COLO668 (cell line): ENCODE measurements around the gene ANO4.

ENCODE experiments used
- DNase-seq: peaks from one replicate; lab custom pipeline; 2025; ENCODE audit not compliant: unreplicated experiment; lab: John Stamatoyannopoulos, UW

The ANO4 gene

DNA sequence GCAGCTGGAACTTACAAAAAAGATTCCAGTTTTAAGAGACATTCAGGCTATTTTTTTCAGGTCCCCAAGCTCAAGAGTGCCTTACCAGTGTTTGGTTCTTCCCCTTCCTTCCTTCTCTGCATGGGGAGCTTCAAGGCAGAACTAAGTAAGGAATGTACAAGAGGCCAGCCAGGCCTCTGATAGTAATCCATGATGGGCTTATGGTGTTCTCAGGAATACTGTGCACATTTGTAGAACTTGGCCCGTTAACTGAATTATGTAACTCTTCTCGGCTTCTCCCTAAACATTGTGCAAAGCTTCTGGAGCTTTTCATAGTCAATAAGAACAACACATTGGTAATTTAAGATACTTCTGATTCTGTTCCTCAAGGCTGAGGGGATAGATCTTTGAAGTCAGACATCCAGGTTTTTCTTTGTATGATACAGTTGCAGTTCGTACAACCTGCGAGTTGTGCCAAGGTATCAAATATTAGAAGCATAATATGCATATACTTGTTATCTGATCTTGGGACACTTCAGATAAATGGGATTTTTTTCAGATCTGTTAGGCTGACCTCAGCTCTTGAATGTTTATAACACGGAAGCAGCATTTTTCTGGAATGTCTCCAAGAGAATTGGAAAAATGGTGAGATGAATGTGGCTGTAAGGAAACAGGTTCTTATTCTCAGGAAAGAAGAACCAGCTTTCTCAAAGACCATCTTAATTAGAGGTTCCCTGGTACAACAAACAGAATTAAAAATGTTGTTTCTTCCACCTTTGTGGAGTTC, 148.6 kb downstream of the ANO4 start:
- no peak for DNase-seq

DNA sequence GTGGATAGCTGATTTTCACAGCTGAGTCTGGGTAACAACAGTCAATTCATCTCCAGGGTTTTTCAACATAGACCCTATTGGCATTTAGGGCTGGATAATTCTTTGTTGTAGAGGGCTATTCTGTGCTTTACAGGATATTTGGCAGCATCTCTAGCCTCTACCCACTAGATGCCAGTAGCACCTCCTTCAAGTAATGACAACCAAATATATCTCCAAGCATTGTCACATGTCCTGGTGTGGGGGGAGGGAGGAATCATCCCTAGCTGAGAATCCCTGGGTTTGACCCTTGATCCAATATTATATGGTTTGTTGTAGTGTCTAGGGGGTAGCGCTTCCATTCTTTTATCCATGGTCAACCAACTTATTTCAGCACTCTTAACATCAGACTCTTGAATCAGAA, 157.2 kb downstream of the ANO4 start:
- DNase-seq, result no peak

DNA sequence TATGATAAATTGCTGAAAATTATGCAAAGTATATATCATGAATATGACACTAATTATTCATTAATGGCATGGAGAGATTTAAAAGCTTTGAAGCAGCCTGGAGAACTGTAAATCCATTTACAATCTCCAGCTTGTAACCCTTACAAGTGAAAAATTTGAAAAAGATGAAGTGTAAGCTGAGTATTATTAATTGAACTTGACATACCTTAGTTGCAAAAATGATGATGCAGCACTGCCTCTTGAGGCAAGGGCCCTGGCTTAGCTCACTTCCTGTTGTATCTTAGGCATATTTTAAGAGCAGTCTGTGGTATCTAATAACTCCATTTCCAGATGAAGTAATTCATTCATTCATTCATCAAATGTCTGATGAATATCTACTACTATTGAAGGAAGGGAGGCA, 158.6 kb downstream of the ANO4 start:
- no peak for DNase-seq

GRCh38 chr12:100953677-100954076, 159.1 kb downstream of the ANO4 start:
- no peak for DNase-seq

GRCh38 chr12:100954118-100954517, 159.5 kb downstream of the ANO4 start:
- DNase-seq, result no peak

DNA sequence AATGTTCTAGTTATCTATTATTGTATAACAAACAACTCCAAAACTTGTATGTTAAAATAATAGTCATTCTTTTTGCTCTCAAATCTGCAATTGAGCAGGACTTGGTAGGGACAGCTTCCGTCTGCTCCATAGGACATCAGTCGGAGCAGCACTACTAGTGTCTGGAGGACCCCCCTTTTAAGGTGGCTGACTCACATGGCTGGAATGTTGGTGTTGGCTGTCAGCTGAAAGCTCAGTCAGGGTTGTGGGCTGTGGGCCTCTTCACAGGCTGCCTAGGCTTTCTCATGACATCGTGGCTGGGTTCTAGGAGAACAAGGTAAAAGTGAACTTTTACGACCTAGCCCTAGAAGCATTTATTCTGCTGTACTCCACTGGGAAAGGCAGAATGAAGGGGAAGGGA, 160.6 kb downstream of the ANO4 start:
- no peak for DNase-seq

DNA sequence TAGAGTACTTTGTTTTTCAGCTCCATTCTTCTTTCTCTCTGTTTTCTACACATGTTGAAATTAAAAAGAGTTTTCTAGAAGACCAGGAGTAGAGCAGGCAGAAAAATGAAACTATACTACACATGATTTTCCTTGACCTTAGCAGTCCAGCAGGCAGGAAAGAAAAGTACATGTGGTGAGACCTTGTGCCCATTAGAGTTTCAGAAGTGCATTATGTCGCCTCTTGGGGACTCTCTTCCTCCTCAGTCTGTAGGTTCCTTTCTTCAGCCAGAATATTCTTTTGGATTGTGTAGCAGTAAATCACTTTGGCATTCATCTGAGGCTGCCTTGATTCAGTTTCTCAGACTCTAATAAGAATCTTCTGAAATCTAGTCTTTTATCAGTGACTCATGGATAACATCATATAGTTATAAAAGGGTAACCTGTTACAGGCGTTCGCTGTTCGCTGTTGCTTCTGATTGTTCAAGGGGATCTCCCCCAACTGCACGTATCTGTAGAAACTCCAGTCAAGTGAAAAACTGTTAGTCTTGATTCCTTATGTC, 161.8 kb downstream of the ANO4 start:
- no peak for DNase-seq

DNA sequence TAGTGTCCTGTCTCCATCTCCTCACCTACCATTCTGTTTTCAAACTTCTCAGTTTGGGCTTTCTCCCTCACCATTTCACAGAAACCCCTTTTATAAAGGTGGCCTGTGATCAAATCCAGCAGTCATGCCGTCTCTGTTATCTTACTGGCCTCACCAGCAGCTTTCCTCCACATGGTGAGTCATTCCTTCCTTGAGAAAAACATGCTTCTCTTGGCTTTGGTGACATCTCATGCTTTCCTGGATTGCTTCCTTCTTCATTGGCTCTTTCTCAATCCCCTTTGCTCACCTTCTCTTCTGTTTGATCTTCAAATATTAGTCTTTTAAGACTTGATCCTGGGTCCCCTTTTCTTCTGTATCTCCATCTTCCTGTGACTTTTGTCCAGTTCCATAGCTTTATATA, 164.9 kb downstream of the ANO4 start:
- DNase-seq, result no peak

DNA sequence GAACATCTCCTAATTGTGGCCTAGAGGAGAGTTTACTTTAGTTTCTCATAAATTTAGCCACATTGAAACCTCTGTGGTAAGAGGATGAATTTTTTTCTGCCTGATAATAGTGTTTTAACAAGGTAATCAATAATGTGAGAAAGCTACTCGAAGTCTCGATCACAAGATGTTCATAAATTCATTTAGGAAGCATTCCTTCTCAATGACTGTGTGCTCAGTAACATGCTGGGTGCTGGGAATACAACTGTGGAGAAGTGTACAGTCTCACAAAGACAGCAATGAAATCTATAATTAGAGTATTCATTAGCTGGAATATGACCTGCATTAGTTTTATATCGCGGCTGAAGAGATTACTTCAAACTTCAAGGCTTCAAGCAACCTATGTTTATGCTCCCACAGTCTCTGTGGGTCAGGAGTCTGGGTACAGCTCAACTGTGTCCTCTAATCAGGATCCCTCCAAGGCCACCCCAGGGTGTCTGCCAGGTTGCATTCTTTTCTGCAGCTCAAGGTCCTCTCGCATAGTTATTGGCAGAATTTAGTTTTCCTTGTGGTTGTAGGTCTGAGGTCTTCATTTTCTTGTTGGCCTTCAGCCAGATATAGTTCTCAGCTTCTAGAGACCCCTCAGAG, 167.6 kb downstream of the ANO4 start:
- no peak for DNase-seq

DNA sequence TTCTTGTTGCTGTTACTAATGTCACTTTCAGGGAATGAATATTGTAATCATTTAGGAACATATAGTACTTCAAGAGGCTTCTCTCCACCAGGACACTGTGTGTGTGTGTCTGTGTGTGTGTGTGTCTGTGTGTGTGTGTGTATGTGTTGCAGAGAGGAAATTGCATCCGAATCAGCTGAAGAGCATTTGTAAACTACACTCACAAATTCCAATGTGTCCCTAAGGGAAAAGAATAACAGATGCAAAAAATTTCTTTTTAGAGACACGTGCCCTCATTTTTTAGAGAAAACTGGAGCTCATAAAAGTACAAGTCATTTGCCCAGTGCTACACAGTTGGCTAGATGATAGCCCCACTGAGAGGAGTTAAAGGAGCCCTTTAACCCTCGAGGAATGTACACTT, 168.8 kb downstream of the ANO4 start:
- DNase-seq, result no peak

- no peak for DNase-seq
Observed at GRCh38 chr12:100964028-100964427, 169.5 kb downstream of the ANO4 start.

DNA sequence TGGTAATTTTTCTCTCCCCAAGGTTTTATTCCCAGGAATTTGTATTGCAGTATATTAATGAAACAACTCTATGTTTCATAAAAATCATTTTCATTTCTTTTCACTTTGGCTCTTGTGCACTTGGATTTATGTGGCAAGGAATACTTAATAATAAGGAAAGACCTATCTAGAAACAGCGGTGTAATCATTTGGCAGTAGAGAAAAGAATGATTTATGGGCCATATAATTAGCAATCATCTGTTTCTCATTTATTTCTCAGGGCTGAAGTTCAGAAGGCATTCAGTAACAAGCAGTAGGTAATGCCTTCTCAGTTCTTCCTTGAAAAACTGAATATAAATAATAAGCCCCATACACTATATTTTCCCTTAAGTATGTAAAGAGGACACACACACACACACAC, 172.6 kb downstream of the ANO4 start:
- no peak for DNase-seq

- DNase-seq, result no peak
Observed at GRCh38 chr12:100970894-100971293, 176.3 kb downstream of the ANO4 start.

GRCh38 chr12:100972121-100972520, 177.5 kb downstream of the ANO4 start:
- DNase-seq, result no peak

DNA sequence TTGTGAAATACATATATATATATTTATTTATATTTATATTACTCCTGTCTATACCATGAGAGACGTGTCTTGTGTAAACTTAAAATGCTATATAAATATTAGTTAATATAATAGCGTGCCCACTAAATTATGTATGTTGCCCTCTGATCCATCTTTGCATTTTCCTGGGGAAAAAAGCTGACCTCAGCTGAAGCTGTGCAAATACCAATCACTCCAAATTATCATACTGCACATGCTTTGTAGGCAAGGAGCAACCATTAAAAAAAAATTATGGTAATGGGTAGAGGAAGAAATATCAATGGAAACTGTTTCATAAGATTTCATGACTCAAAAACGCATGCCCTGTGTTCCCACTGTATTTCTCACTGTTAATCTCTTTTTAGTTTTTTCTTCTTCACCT, 179.8 kb downstream of the ANO4 start:
- DNase-seq, result no peak

- DNase-seq, result no peak
Observed at GRCh38 chr12:100974747-100975146, 180.2 kb downstream of the ANO4 start.

GRCh38 chr12:100976735-100977134, 182.2 kb downstream of the ANO4 start:
- no peak for DNase-seq

GRCh38 chr12:100980856-100981255, 186.3 kb downstream of the ANO4 start:
- no peak for DNase-seq

GRCh38 chr12:100982511-100983183, 188.1 kb downstream of the ANO4 start:
- no peak for DNase-seq

DNA sequence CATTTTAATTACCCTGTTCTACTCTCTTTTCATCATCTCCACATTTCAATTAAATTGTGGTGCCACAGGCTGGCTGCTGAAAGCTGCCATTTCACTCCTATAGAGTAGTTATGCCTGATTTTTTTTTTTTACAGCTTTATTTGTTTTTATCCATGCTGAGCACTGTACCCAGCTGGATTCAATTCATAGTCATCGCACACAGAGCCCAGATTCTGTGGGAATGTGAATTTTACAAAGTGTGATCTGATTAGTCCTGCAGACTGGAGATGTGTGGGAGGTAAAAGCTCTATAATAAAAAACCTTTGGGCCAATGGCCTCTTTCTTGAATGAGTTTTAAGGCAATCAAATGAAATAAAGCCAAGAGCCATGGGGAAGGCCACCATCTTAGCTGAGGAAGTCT, 190.2 kb downstream of the ANO4 start:
- DNase-seq, result no peak

DNA sequence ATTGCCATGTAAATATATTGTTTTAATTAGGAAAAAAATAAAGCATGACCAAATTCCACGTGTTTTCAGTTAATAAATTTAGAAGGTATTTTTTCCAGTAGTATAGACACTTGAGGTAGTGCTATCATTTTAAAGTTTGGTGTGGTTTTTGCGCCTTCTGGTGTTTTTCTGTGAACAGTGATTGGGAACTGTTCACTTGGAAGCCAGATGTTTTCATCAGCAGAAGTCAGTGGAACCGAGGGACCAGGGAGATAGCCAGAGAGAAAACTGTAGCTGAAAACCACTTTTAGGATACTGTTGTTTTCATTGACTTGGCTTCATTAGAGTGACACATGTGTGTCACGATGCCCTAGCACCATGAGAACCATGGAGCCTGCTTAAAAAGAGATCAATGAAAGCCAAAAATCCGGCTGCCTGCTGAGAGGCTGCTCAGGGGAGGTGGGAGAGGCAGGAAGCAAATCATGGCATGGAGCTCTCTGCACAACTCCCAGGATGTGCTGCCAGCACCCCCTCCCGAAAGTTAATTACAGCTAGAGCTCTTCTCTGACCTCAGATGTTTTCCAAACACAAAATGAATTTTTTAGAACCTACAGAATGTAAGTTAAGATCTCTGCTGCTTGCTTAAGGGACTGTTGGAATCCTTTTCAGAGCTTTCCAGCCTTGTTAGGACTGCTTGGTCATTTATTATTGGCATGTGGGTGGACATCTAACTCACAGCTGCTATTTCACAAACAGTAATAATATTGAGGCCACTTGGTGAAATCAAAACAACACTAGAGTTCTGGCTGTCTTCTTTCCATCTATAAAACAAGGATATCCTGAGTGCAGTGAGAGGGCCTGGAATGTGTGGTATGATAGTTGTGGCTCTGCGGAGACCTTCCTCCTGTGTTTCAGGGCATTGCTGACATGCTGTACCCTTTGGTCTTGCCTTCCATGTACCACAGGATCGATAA, 192.3 kb downstream of the ANO4 start:
- no peak for DNase-seq
